H1 (cell line): ENCODE results near the gene MANEAL. TPM values are rescaled to one million over a fixed set of nuclear protein-coding genes. Genes with fewer than 3 reads are reported as not detected.

Source experiments
- CHD1 ChIP-seq: IDR thresholded peaks from 2 replicates; pipeline ENCODE4 v1.6.1; 2012; ENCODE audit warnings: low read depth, low read length, improper control_type of control experiment
- EZH2 ChIP-seq: fragments of 200-600 bp; sonication (generic); IDR thresholded peaks from 2 replicates; pipeline ENCODE4 v1.7.1; 2012; ENCODE audit warnings: low read depth, mild to moderate bottlenecking, moderate library complexity, low read length, inconsistent platforms; ENCODE audit not compliant: severe bottlenecking
- MAX ChIP-seq: IDR thresholded peaks from 2 replicates; pipeline ENCODE4 v1.6.1; 2012; ENCODE audit warnings: inconsistent platforms
- NANOG ChIP-seq: IDR thresholded peaks from 2 replicates; pipeline ENCODE4 v1.6.1; 2011; ENCODE audit warnings: low read length, low read depth, mild to moderate bottlenecking, inconsistent platforms; ENCODE audit not compliant: insufficient read depth, poor library complexity, severe bottlenecking
- NRF1 ChIP-seq: IDR thresholded peaks from 2 replicates; pipeline ENCODE4 v1.6.1; 2011; ENCODE audit warnings: mild to moderate bottlenecking, low read depth, low read length, improper control_type of control experiment
- SUZ12 ChIP-seq: fragments of 200-600 bp; sonication (generic); IDR thresholded peaks from 2 replicates; pipeline ENCODE4 v1.6.1; 2012; ENCODE audit warnings: mild to moderate bottlenecking, inconsistent platforms, low read length, moderate library complexity, mixed read lengths
- polyA plus RNA-seq, 7 experiments: library from polyadenylated mRNA; depleted of rRNA in 3 of 7; stranded (reverse) in 5 of 7; unstranded in 2 of 7; fragments of >200 nt in 5 of 7; fragments of 200-250 nt in 2 of 7; gene quantifications; 1 replicate in 5 of 7; 2 replicates in 1 of 7; 4 replicates in 1 of 7; pipeline versions ENCODE4 v1.2.1 to v1.2.3, GENCODE V29; 2011 to 2013; ENCODE audit warnings: missing spikeins in 2 of 7, mixed read lengths in 2 of 7
- total RNA-seq: library from RNA; stranded (reverse); fragmentation: NEBNext Ultra II Directional; extraction: Animal tissue kit (Norgen Biotek cat#: 25700); gene quantifications from 2 replicates; pipeline ENCODE4 v1.2.1, GENCODE V29; 2021

The MANEAL gene
- total and polyA plus RNA-seq, 2 of the 8 experiments (the other 6 are each of a cell fraction or from before 2014, with no cell fraction given): 4.8 to 7.2 TPM

GRCh38 chr1:37794372-37795339 lies 1.0 kb downstream of the MANEAL start (continued):
- TF ChIP-seq CHD1 (no peak), MAX (0 out of 2 replicates have a peak, but pooled peaks have one; percentile 0), EZH2 (peak; percentile 58), NANOG (no peak), NRF1 (no peak), SUZ12 (0 out of 2 replicates have a peak, but pooled peaks have one; percentile 9)
